Measurements from ENCODE around the gene MED8. TPM values are rescaled to one million over a fixed set of nuclear protein-coding genes. Genes with fewer than 3 reads are reported as not detected.
A peak's percentile ranks its signal among the peaks of the same experiment; 100 is the strongest.

The MED8 gene
- total RNA-seq, 1 donor from 2014 or later: 54.5 TPM

DNA sequence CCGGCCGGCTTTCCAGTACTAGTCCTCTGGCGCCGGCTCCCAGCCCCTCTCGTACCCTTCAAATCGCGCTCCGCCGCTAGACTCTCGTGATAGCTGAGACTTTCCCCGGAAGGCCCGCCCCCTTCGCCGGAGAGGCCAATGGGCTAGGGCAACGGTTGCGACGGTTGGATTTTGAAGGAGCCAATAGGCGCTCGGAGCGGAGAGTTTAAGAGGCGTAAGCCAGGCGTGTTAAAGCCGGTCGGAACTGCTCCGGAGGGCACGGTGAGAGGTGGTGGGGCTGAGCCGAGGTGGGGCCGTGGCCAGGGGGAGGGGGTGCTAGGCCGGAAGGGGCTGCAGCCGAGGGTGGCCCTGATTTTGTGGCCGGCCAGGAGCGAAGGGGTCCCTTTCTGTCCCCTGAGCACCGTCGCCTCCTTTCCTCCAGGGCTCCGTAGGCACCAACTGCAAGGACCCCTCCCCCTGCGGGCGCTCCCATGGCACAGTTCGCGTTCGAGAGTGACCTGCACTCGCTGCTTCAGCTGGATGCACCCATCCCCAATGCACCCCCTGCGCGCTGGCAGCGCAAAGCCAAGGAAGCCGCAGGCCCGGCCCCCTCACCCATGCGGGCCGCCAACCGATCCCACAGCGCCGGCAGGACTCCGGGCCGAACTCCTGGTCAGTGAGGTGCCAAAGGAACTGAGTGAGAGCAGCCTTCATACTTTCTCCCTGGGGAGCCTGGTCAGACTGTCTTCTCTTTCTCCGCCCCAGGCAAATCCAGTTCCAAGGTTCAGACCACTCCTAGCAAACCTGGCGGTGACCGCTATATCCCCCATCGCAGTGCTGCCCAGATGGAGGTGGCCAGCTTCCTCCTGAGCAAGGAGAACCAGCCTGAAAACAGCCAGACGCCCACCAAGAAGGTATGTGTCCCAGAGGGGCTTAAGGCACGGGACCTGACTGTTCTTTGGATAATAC, 30.6 kb downstream of the MED8 start, which contains the start of gene CDC20:
Gene CDC20 (plus strand): TSS at position 236 of the 948 bp plus-strand sequence. CDS start 235 bp downstream, at position 471.
- FAIRE-seq: no peak
- peaks cover 50% of the 10 kb centered on the region for H3K79me2 ChIP-seq (ENCODE audit: insufficient read depth, low read length)
- H3K9ac ChIP-seq (ENCODE audit: low read length): peak within 1 kb of the TSS; percentile 88
- TF ChIP-seq, protein P1, sequence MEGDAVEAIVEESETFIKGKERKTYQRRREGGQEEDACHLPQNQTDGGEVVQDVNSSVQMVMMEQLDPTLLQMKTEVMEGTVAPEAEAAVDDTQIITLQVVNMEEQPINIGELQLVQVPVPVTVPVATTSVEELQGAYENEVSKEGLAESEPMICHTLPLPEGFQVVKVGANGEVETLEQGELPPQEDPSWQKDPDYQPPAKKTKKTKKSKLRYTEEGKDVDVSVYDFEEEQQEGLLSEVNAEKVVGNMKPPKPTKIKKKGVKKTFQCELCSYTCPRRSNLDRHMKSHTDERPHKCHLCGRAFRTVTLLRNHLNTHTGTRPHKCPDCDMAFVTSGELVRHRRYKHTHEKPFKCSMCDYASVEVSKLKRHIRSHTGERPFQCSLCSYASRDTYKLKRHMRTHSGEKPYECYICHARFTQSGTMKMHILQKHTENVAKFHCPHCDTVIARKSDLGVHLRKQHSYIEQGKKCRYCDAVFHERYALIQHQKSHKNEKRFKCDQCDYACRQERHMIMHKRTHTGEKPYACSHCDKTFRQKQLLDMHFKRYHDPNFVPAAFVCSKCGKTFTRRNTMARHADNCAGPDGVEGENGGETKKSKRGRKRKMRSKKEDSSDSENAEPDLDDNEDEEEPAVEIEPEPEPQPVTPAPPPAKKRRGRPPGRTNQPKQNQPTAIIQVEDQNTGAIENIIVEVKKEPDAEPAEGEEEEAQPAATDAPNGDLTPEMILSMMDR (IDR thresholded peaks at IDR 0.05; ENCODE audit: insufficient read depth, low read depth, low read length): no peak
- TF ChIP-seq EZH2 (IDR thresholded peaks at IDR 0.05; ENCODE audit: insufficient read depth, low read length): no peak
- no peaks in the 10 kb centered on the region for H3K9me3 ChIP-seq (ENCODE audit: insufficient read depth, low read depth, low read length)
- H3K4me1 ChIP-seq (ENCODE audit: insufficient read depth, low read length): peaks cover 29% of the 10 kb centered on the region
- peak within 1 kb of the TSS; percentile 72 for H3K27ac ChIP-seq (ENCODE audit: low read depth, low read length)
- peaks cover 36% of the 10 kb centered on the region for H4K20me1 ChIP-seq (ENCODE audit: insufficient read depth, low read length)
- Mint-ChIP-seq H3K27ac (ENCODE audit: unreplicated experiment) (peak within 1 kb of the TSS; percentile 94), H3K4me3 (ENCODE audit: unreplicated experiment) (peak within 1 kb of the TSS; percentile 92), H3K4me1 (ENCODE audit: low read depth, unreplicated experiment) (peaks cover 2% of the 10 kb centered on the region), H3K36me3 (ENCODE audit: low read depth, unreplicated experiment) (peaks cover 18% of the 10 kb centered on the region), H3K27me3 (ENCODE audit: low read depth, unreplicated experiment) (no peaks in the 10 kb centered on the region), H3K9me3 (ENCODE audit: unreplicated experiment) (no peaks in the 10 kb centered on the region)
- H3K27me3 ChIP-seq (ENCODE audit: insufficient read depth, low read length): no peaks in the 10 kb centered on the region
- H3K4me2 ChIP-seq (ENCODE audit: low read length): peak within 1 kb of the TSS; percentile 92
- peak; percentile 83 for DNase-seq (ENCODE audit: low read depth)
- peaks cover 34% of the 10 kb centered on the region for H3K36me3 ChIP-seq (ENCODE audit: insufficient read depth, low read length)
- peak within 1 kb of the TSS; percentile 71 for H2AFZ ChIP-seq (ENCODE audit: low read depth, low read length)
- H3K4me3 ChIP-seq (ENCODE audit: insufficient read depth, low read depth, low read length): peak within 1 kb of the TSS; percentile 79

DNA sequence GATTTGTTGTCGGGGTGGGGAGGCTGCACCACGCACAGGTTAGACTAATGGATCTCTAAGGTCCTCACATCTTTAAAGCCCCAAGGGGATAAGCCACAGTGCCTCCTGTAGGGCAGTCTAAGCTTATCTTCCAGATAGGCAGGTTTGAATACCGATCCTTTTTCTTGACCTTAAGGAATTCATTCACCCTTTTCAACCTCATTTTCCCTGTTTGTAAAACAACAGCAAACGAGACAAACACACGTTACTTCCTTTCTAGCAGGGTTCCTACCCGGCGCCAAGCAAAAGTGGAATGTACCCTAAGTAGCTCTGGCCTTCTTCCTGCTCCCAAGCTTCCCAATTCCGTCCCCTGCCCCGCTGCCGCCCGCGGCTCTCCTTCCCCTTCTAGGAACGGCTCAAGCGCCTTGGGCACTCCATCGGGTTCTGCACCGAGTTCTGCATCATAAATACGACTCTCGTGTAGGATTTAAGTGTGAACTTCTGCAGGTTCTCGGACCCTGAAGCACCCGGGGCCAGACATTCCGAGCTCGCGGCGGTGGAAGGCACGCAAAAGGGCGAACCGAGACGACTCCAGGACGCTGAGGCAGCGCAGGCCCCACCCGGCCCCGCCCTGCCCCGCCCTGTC, 31.4 kb downstream of the MED8 start:
- Histone ChIP-seq H3K79me2 (ENCODE audit: insufficient read depth, low read length) (peaks cover 42% of the 10 kb centered on the region), H3K27ac (ENCODE audit: low read depth, low read length) (peak overlapping the region; percentile 70), H3K27me3 (ENCODE audit: insufficient read depth, low read length) (no peaks in the 10 kb centered on the region), H3K4me1 (ENCODE audit: insufficient read depth, low read length) (peaks cover 29% of the 10 kb centered on the region), H3K4me3 (ENCODE audit: insufficient read depth, low read depth, low read length) (peak overlapping the region; percentile 73), H3K36me3 (ENCODE audit: insufficient read depth, low read length) (peaks cover 26% of the 10 kb centered on the region), H3K4me2 (ENCODE audit: low read length) (peak overlapping the region; percentile 92), H2AFZ (ENCODE audit: low read depth, low read length) (peak overlapping the region; percentile 71), H4K20me1 (ENCODE audit: insufficient read depth, low read length) (peaks cover 31% of the 10 kb centered on the region), H3K9ac (ENCODE audit: low read length) (peak overlapping the region; percentile 88), H3K9me3 (ENCODE audit: insufficient read depth, low read depth, low read length) (no peaks in the 10 kb centered on the region)
- no peak for FAIRE-seq
- Mint-ChIP-seq H3K4me3 (ENCODE audit: unreplicated experiment) (peak overlapping the region; percentile 92), H3K36me3 (ENCODE audit: low read depth, unreplicated experiment) (peaks cover 13% of the 10 kb centered on the region), H3K9me3 (ENCODE audit: unreplicated experiment) (no peaks in the 10 kb centered on the region), H3K27ac (ENCODE audit: unreplicated experiment) (peak overlapping the region; percentile 94), H3K4me1 (ENCODE audit: low read depth, unreplicated experiment) (peaks cover 2% of the 10 kb centered on the region), H3K27me3 (ENCODE audit: low read depth, unreplicated experiment) (no peaks in the 10 kb centered on the region)
- peak; percentile 41 for DNase-seq (ENCODE audit: low read depth)
- TF ChIP-seq, protein P1 (IDR thresholded peaks at IDR 0.05; ENCODE audit: insufficient read depth, low read depth, low read length): peak; percentile 24
- TF ChIP-seq EZH2 (IDR thresholded peaks at IDR 0.05; ENCODE audit: insufficient read depth, low read length): no peak

All from astrocyte (in vitro differentiated cells and primary cell).